Neural progenitor cell (in vitro differentiated cells): ENCODE results near the gene YPEL4.

ENCODE experiments used
- CTCF ChIP-seq: fragments of 200-600 bp; sonication (generic); IDR thresholded peaks from 2 replicates; pipeline ENCODE4 v1.5.1; 2017; ENCODE audit warnings: antibody characterized with exemption, mild to moderate bottlenecking
- EZH2 ChIP-seq: fragments of 200-600 bp; sonication (generic); IDR thresholded peaks from 2 replicates; pipeline ENCODE4 v1.6.1; 2017; ENCODE audit warnings: antibody characterized with exemption, mild to moderate bottlenecking, moderate library complexity

- TF ChIP-seq CTCF (no peak), EZH2 (no peak)
Observed at GRCh38 chr11:57674251-57674650, 24.5 kb upstream of the YPEL4 start.
